Measurements from ENCODE around the gene CDH3. TPM values are rescaled to one million over a fixed set of nuclear protein-coding genes. Genes with fewer than 3 reads are reported as not detected.

CDH3 gene
- total and polyA plus RNA-seq, 2 of the 8 experiments (the other 6 are each of a cell fraction or from before 2014, with no cell fraction given) = 146 to 171 TPM

DNA sequence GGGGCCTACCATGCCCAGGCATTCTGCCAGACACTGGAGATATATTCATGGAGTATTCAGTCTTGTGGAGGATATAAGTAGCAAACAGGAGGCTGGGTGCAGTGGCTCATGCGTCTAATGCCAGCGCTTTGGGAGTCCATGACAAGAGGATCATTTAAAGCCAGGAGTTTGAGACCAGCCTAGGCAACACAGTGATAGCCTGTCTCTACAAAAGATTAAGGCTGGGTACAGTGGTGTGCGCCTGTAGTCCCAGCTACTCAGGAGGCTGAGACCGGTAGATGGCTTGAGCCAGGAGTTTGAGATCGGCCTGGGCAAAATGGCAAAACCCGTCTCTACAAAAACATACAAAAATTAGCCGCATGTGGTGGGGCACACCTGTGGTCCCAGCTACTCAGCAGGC lies 37.7 kb upstream of the CDH3 start (continued):
- TF ChIP-seq, protein P1, sequence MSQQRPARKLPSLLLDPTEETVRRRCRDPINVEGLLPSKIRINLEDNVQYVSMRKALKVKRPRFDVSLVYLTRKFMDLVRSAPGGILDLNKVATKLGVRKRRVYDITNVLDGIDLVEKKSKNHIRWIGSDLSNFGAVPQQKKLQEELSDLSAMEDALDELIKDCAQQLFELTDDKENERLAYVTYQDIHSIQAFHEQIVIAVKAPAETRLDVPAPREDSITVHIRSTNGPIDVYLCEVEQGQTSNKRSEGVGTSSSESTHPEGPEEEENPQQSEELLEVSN (IDR thresholded peaks at IDR 0.05) = no peak
- no peak for TF ChIP-seq EZH2 (IDR thresholded peaks at IDR 0.05; ENCODE audit: low read depth, low read length, severe bottlenecking)
- no peak for TF ChIP-seq NRF1 (IDR thresholded peaks at IDR 0.05; ENCODE audit: low read depth, low read length)
- no peak for TF ChIP-seq CTBP2 (IDR thresholded peaks at IDR 0.05; ENCODE audit: borderline replicate concordance, insufficient read depth, insufficient read length, low read length)
